Limb (tissue), 2 donors: Measurements from ENCODE around the gene DIO3.

ENCODE experiments used
- DNase-seq, 2 donors: peaks; one replicate each; pipeline ENCODE4 v3.0.0-alpha.2; 2016; ENCODE audit errors: extremely low spot score in 2 of 2

DIO3 gene

DNA sequence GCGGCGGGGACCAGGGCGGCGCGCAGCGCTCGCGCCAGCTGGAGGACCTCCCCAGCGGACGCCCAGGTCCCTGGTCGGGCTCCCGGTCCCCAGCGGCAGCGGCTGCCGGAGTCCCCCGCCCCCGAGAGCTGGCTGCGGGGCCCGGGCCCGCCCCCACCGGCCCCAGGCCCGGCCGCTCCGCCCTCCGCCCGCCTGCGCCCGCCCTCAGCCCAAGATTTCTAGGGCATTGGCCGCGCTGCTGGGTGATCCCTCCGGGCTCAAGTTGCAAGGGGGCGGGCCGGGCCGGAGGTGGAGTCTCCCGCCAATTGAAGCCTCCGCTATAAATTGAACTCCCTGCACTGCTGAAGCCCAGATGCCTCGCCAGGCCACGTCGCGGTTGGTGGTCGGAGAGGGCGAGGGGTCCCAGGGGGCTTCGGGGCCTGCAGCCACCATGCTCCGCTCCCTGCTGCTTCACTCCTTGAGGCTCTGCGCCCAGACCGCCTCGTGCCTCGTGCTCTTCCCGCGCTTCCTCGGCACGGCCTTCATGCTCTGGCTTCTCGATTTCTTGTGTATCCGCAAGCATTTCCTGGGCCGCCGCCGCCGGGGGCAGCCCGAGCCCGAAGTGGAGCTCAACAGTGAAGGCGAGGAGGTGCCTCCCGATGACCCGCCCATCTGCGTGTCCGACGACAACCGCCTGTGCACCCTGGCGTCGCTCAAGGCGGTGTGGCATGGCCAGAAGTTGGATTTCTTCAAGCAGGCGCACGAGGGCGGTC is at the start of gene DIO3:
TSS of gene DIO3 (plus strand) at position 351 of the 752 bp plus-strand sequence.
- DNase-seq, result peak; percentile 32 to 80

DNA sequence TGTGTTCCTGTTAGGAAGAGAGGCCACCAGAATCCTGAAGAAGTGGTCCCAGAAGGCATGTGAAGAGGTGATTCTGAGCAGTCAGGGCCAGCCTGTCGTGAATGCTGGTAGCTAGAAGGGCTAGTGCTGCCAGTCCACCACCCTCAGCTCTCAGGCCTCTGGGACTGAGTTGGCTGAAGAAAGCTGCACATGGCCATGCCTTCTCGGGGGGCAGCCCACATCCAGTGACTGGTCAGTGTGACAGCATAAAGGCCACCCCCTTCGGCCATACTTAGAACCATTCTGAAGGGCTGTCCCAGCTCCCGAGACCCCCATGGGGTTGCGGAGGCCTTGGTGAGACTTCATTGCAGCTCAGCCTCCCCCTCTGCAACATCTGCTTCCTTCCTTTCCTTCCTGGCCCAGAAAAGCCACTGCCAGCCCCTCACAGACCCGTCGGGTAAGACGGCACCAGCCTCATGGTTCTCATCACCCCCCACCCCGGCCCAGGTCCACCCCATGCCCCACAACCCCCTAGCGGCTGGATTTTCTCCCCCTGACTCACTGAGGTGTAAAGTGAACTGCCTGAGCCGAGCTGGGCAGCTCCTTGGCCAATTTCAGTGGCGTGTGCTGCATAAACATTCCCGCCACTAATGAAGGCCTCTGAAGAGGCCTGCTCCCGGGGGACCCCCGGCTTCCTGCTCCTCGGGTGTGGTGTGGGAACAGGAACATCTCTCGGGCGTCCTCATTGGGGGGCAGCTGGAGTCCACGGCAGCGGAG is 49.5 kb upstream of the DIO3 start:
- no peak for DNase-seq

DNA sequence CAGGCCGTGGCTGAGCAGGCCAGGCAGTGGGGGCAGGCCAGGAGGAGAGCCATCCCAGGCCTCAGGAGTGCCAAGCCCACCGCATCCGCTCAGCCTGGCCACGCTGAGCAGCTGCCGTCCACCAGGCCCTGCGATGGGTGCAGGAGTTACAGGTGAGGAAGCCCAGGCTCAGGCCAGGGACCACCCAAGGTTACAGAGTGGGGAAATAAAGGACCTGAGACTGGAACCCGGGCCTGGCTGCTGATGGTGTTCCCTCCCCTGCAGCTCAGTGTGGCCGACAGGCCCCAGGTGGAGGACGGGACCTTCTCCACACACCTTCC is 49.0 kb upstream of the DIO3 start:
- no peak for DNase-seq

DNA sequence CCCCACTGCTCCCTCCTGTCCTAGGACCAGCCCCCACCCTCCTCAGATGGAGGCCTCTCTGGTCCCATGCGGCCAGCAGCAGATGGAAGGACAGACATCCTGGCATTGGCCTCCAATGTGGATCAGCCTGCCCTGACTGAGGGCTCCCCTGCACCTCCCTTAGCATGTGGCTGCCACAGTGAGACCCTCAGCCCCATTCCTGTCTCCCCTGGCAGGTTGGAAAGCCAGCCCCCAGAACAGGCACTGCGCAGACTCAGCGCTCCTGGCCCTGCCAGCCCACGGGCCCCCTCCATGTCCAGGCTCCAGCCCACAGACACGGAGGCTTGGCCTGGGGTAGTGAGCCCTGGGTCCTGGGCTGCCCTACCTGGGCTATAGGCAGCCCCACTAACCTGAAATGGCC is 47.2 kb upstream of the DIO3 start:
- no peak for DNase-seq

DNA sequence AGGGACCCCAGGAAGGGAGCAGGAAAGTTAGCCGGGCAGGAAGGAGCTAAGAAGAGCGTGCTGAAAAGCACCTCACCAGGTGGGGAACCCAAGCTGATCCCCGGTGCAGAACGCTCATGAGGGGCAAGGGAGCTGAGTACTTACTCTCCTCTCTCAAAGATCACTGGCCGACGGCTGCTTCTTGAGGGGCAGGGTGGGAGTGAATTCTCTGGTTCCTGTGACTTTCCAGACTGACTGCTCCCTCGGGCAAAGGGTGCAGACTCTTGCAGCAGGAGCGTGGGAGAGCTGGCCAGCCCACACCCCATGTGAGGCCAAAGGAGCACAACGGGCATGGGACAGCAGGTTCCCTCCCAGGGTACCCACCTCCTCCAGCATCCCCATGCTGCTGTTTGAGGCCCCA is 44.9 kb upstream of the DIO3 start:
- no peak for DNase-seq

DNA sequence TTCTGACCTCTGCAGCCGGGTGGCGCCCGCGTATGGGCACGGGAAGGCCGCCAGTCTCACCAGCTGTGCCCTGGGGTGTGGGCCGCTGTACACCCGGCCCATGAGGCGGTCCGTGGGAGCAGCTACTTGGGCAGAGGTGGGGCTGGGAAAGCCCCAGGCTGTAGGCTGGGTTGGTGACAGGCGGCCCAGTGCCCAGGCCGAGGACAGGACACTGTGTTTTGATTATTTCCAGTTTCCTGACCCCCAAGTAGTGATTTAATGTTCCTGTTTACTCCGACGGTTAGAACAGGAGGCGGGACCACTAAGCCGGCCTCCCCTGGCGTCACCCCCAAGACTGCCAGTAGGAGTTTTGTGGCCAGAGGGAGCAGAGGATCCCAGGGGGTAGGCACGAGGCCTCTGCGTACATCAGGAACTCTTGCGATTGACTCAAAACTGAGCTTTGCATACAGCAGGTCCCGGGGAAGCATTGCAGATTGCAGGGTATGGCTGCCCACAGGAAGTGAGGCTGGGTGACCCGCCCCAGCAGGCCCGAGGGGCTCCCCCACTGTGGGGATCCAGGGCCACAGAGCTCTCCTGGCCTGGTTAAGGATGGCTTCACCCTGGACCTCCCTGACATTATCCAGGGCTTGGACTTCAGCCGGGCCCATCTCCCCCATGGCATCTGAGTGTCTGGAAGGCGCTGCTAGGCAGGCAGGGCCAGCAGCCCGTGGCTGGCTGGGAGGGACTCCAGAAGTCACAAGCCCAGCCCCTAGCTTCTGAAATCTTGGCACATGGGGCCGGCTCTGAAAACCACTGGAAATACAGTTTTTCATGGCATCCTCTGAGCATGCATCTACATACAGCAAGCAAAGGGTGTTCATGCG is 42.5 kb upstream of the DIO3 start:
- DNase-seq, result no peak

DNA sequence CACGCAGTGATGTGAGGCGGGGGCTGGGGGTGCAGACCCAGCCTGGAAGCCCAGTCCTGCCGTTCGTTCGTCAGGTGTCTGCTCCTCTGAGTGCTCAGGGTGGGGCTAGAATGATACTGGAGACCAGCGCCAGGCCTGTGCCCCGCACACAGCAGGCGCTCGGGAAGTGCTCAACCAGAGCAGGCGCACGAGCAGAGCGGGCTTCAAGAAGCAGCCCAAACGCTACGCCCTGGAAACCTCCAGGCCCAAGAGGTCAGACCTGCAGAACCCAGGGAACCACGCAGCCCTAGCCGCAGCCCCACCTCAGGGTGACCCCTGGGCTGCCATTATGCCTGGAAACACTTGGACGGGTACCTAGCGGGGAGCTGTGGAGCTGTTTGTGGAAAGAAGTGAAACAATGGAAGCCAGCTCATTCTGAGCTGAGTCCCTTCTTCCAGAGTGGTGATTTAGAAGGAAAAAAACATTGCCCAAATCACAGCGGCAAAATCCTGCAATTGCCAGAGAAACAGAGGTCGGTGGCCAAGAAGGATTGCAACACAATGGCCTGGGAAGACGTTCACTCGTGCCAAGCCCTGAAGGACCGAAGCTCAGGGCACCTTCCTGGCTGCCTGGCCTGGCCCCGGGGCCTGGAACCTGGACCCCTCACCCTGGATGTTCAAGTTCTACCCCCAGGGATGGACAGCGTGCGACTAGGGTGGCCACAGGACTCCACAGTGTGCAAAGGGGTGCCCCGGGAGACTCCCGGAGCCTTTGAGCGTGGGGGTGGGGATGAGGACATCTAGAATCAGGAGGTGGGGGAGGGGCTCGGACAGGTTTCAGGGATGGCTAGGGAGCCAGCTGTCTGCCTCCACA is 40.4 kb upstream of the DIO3 start:
- no peak for DNase-seq

DNA sequence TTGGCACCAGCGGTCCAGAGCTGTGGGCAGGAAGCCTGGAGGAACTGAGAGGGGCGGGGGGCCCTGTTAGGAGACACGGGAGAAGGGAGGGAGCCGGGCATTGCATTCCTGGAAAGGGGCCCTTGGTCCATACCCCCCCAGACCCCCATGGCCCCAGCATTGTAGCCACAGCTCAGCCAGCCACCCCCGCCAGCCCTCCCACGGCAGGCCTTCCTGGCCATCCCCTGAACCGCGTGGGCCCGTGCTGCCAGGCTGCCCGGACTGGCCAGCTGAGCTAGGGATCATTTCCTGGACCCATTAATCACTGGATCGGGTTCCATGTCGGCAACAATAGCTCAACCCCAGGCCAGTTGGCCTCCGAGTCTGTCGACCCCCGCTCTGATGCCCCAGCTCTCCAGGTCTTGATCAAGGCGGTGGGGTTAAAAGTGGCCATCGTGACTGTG is 39.8 kb upstream of the DIO3 start:
- DNase-seq, result no peak

DNA sequence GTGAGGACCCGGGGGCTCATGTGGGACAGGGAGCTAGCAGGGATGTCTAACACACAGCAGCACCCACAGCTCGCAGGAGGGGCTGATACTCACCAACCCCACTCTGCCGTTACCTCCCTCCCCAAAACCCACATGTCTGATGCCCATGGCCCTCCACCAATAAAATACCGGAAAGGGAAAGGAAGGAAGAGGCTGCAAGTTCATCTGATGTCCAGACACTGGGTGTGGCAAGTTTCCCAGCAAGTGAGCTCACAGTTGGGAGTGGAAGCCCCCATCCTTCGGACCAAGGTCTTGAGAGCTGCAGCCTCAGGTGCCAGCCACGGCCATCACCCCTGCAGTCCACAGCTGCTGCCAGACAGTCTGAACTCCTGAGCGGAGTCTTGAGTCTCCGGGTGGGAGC is 39.3 kb upstream of the DIO3 start:
- DNase-seq, result no peak

DNA sequence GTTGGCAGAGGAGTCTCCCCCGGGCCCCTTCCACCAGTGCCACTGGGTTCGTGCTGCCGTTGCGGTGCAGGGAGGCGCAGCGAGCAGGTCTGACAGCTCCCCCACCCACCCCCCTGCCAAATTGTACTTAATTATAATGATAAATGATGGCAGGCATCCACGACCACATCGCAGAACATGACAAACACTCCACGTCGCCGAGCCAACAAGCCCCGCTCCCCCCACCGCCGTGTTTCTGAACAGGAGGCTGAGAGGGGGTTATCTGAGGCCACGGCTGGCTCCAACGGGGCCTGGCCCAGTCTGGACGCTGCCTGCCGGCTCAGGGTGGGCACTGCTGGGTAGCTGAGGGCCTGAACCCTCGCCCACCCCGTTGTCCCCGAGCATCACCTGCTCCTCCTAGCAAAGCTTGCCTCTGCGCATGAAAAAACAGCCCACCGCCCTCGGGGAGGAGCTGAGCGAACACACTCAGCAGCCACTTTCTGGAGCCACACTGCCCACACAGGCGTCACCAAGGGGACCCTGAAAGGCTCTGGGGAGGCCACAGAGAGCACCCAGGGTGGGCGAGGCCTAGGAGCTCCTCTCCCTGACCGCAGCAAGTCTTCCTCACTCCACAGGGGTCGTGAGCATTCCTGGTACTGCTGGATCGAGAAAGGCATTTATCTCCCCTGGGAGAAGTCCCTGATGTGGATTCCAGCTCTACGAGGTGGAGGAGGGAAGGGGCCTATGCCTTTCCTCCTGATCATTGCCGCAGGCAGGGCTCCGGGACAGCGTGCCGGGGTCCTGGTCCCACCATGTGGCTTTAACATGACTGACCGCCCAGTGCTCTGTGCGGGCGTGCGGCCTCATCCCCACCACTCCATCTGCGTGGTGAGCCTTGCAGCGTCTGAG is 35.4 kb upstream of the DIO3 start:
- no peak for DNase-seq

DNA sequence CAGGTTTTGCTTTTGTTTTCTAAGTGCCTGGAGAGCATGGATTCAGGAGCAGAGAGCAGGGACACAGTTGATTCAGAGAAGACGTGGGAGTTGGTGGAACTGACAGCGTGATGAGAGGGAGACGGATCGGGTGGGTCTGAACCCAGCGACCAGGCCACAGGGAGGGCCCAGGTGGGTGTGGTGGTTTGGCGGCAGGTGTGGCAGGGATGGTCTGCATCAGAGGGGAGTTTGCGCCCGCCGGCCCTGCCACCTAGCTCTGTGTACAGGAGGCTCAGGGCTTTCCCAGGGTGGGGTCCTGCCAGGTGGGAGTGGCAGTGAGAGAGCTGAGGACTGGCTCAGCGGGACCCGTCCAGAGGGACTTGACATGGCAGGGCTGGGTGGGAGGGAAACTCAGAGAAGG is 33.3 kb upstream of the DIO3 start:
- no peak for DNase-seq

DNA sequence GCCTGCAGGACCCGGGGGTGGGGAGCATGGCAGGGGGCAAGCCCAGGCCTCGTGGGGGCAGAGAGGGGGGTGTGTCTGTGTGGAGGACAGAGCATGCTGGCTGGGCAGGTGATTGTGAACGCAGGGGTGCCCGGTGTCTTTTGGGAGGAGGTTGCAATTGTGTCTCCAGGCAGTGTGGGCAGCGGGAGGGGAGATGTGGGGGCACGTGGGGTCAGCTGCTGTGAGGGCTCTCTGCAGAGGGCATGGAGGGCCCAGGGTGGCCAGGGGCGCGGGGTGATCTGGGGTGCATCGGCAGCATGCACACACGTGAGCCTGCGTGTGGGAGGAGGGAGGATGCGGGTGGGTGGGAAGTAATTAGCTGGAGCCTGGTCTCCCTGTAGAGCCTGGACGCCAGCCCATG is 32.2 kb upstream of the DIO3 start:
- no peak for DNase-seq

DNA sequence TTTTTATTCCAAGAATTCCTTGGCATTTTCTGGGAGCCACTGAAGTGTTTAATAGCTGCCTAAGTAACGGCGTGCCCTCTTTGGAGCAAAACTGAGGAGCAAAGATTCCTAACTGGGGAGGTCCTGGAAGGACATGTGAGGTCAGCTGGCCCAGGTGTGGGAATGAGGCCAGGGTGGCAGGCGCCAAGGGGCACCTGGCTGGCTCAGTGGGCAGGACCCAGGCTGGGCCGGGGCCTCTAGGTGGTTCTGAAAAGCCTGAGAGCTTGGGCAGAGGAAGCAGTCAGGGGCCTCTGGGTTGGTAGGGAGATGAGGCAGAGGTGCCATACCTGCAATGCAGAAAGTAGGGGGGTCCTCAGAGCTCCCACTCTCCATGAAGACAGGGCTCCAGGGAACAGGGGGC is 27.1 kb upstream of the DIO3 start:
- no peak for DNase-seq

DNA sequence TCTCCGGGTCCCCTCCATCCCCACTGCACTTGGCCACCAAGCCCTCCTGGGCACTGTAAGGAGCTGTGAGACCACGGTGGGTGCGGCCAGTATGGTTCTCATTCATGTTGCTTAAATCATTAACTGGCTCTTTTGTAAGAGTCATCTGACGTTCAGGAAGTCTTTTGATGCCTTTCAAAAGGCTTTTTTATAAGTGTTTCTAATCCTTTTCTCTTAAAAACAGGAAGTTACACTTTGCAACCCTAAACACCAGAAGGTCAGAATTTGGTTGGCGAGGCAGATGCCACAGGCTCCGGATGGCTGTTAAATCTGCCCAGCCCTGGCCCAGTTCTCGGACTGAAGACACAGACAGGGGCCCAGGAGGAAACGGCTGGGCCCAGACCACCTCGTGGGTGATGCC is 26.1 kb upstream of the DIO3 start:
- no peak for DNase-seq

DNA sequence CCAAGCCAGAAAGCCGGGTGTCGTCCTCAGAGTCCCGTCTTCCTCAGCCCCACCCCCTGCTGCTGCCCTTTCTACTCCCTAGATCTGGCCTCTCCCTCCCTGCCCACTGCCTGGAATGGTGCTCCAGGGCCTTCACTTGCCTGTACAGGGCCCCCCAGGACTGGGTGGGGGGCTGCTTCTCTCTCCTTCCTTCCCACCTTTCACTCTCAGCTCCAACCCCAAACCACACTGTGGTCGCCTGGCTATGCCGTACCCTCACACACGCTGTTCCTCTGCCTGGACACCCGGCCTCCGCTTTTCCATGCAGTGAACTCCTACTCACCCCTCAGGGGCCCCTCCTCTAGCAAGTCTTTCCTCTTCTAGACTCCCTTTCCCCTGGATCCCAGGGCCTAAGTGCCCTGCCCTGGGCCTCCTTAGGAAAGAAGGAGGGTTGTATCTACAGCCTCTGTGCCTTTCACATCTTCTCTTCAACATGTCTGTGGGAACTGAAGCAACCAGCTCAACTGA is 25.5 kb upstream of the DIO3 start:
- DNase-seq, result no peak

DNA sequence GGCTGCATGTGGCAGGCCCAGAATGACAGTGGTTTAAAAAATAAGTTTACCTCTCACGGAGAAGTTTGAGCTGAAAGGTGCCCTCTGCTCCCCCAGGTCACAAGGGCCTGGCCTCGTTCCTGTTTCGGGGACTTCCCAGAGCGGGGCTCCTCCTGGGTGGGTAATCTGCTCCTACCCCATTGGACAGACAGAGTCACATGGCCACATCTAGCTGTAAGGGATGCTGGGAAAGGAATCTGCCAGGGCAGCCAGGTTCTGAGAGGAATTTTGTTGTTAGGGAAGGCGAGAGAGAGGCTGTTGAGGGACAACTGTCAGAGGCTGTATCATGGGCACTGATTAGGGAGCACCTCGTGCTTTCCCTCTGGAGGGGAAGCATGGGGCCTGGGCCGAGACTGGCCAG is 24.0 kb upstream of the DIO3 start:
- DNase-seq, result no peak

DNA sequence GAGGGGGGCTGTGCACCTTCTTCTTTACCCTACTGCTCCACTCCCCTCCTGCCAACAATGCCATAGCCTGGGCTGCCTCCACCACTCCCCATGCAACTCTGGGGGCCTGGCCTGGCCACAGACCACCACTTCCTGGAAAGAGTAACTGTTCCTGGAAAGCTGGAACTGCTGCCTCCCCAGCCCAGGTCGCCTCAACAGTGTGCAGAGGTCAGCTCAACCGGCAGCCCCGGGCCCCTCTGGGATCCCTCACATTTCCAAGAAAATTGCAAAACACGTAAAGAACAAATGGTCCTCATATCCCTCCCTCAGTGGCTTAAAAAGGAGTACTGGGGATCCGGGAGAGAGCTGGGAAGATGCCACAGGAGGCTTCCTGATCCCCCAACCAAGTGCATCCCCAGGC is 22.4 kb upstream of the DIO3 start:
- DNase-seq, result no peak

DNA sequence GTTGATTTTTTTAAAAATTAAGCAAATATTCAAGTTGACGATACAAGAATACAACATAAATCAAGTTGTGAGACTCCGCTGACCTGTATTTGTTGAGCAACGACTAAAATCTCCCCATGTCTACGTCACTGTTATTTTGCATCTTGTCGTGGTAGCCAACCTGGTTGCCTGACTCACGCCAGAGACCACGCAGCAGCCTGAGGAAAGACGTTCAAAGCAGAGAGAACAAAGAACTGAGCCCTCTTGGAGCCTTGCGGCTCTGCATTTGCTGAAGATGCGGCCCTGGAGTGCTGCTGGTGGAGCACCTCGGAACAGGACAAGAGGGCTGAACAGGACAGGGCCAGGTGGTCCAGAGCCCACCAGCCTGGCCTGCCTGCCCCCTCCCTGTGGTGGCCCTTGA is 21.4 kb upstream of the DIO3 start:
- no peak for DNase-seq

DNA sequence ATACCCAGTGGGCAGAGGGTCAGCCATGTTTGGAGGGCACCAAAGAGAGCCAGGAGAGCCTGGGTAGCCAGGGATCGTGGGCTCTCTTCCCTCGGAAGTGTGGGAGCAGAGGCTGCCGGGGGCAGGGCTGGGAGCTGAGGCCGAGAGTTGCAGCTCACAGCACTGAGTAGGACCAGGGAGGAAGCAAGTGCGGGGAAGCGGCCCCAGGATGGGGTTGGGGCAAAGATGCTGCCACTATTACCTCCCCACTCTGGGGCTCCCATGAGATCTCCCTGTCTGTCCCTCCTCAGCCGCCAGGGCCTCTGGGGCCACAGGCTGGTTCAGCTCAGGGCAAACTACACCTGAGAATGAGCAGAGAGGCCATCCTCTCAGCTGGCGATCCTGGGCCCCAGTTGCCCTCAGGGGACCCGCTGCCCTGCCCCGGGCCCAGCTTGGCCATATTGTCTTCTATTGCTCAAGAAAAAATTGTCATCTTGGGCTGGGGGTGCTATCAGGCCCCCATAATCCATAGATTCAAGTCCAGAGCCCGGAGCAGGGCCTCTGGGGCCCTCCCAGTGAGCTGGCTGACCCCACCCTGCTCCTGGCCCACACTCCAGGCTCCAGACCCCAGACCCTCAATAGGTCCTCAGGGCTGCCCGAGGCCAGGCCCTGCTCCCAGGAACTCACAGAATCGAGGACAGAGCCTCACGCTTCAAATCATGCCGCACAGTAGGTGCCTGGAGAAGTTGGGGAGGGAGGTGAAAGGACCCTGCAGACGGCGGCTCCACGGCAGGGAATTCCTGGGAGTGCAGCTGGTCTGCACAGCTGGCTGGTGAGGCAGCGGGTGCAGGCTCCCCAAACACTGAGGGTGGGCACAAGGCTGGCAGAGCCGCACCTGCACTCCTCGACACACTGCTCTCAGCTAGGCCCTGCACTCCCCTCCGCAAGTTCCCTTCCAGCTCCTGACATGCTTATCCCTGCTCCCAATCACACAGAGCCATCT is 20.5 kb upstream of the DIO3 start:
- no peak for DNase-seq
